ENCODE data around the gene SLC2A6.

DNA sequence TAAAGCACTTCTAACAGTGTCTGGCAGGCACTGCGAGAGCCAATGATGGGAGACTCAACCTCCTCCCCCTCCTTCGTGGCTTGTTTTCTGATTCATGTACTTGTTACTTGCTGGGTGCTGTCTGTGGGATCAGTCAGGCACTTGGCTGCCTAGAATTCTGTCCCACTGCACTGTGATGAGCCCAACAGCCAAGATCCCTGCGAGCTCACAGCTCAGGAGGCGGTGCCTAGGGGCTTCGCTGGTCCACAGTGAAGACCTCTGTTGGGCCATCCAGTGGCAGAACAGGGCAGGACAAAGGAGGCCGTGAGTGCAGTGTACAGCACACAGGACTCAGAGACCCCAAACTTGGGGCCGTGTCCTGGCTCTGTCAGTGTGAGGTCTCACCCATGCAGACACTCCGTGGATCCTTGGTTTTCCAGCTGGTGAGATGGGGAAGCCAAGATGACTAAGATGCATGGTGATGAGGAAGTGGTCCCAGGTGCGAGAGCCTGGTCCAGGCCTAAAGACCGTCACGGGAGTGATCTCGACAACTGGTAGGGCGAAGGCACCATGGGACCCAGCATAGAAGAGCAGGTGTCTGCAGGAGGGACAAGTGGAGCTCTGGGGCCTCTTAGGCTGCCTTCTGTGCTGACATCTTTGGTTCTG, 26.4 kb upstream of the SLC2A6 start:
- TF ChIP-seq HDAC6 (IDR thresholded peaks at IDR 0.05; ENCODE audit: low read depth, low read length), result no peak
- no peak for TF ChIP-seq CEBPB (IDR thresholded peaks at IDR 0.05; ENCODE audit: low read depth, low read length)
- TF ChIP-seq, protein P1, sequence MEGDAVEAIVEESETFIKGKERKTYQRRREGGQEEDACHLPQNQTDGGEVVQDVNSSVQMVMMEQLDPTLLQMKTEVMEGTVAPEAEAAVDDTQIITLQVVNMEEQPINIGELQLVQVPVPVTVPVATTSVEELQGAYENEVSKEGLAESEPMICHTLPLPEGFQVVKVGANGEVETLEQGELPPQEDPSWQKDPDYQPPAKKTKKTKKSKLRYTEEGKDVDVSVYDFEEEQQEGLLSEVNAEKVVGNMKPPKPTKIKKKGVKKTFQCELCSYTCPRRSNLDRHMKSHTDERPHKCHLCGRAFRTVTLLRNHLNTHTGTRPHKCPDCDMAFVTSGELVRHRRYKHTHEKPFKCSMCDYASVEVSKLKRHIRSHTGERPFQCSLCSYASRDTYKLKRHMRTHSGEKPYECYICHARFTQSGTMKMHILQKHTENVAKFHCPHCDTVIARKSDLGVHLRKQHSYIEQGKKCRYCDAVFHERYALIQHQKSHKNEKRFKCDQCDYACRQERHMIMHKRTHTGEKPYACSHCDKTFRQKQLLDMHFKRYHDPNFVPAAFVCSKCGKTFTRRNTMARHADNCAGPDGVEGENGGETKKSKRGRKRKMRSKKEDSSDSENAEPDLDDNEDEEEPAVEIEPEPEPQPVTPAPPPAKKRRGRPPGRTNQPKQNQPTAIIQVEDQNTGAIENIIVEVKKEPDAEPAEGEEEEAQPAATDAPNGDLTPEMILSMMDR (IDR thresholded peaks at IDR 0.05; ENCODE audit: control extremely low read depth in 1 of 3, insufficient read depth in 1 of 3, low read depth in 1 of 3, low read length in 3 of 3), result no peak
- no peak for TF ChIP-seq POLR2A (IDR thresholded peaks at IDR 0.05; ENCODE audit: control extremely low read depth in 1 of 2, low read depth in 2 of 2, low read length in 2 of 2)
- TF ChIP-seq, protein P2, sequence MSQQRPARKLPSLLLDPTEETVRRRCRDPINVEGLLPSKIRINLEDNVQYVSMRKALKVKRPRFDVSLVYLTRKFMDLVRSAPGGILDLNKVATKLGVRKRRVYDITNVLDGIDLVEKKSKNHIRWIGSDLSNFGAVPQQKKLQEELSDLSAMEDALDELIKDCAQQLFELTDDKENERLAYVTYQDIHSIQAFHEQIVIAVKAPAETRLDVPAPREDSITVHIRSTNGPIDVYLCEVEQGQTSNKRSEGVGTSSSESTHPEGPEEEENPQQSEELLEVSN (IDR thresholded peaks at IDR 0.05), result no peak
- no peak for TF ChIP-seq SRF (IDR thresholded peaks at IDR 0.05; ENCODE audit: low read depth, low read length)
- TF ChIP-seq POLR2AphosphoS5 (IDR thresholded peaks at IDR 0.05; ENCODE audit: low read depth, low read length), result no peak
- no peak for TF ChIP-seq EZH2 (IDR thresholded peaks at IDR 0.05; ENCODE audit: low read depth, low read length, severe bottlenecking)
- TF ChIP-seq SAP30 (IDR thresholded peaks at IDR 0.05; ENCODE audit: insufficient read depth, insufficient replicate concordance, low read length), result no peak
- no peak for TF ChIP-seq CREB1 (IDR thresholded peaks at IDR 0.05)
